Right cardiac atrium (tissue), 5 donors: ENCODE data around the gene BOC. TPM values are rescaled to one million over a fixed set of nuclear protein-coding genes. Genes with fewer than 3 reads are reported as not detected.

Source experiments
- ATAC-seq, 2 donors: fragments of 200-7000 bp; cut with Tn5 transposase; one replicate each; pipeline versions ENCODE4 v1.8.0 to v1.9.1; 2020; ENCODE audit warnings: moderate library complexity in 2 of 2, mild to moderate bottlenecking in 1 of 2
- DNase-seq, 3 donors: peaks; one replicate each; pipeline ENCODE4 v3.0.0-alpha.2; 2020
- H3K27ac ChIP-seq: one replicate; pipeline ENCODE4 v1.5.1; 2013; ENCODE audit warnings: mild to moderate bottlenecking, low read length, control low read depth, moderate library complexity
- H3K27me3 ChIP-seq: one replicate; pipeline ENCODE4 v1.6.1; 2013; ENCODE audit not compliant: control insufficient read depth, insufficient read depth
- H3K4me1 ChIP-seq: one replicate; pipeline ENCODE4 v1.6.1; 2013; ENCODE audit warnings: low read length; ENCODE audit not compliant: control insufficient read depth, insufficient read depth
- H3K4me3 ChIP-seq: one replicate; pipeline ENCODE4 v1.5.1; 2013; ENCODE audit warnings: low read length, control low read depth
- H3K9me3 ChIP-seq: one replicate; pipeline ENCODE4 v1.6.1; 2013; ENCODE audit warnings: low read length; ENCODE audit not compliant: control insufficient read depth
- WGBS: extraction: QIAGEN DNeasy Blood & Tissue Kit; methylation state at CpG from one replicate; pipeline ENCODE4 v1.1.7; 2013; 5-methylcytosine and 5-hydroxymethylcytosine counted together
- intact Hi-C, 4 donors: fragments of 100-400 bp; cut with DNase I; formaldehyde crosslinking; loops; one replicate each; pipeline versions ENCODE4 v1.11.0 to v1.14.0; 2022 to 2023
- polyA plus RNA-seq: library from polyadenylated mRNA; stranded (reverse); fragments of 200-250 nt; gene quantifications from one replicate; pipeline ENCODE4 v1.2.3, GENCODE V29; 2013
- total RNA-seq, 4 donors: library from RNA; stranded (reverse); fragmentation: NEBNext Ultra II Directional; extraction: Animal tissue kit (Norgen Biotek cat#: 25700); gene quantifications; one replicate each; pipeline ENCODE4 v1.2.1, GENCODE V29; 2021
- donor health status: healthy with polysubstance abuse.
- donor health status: DM: no; HTN: yes; CAD: no.
- donor health status: DM: no; HTN: no; CAD: no.
- donor health status: DM: no; HTN: yes; CAD: no; lungs with severe emphysema.
- donor health status: DM: yes; HTN: yes; CAD: no.

The BOC gene
- total and polyA plus RNA-seq, 5 donors: 5.2 to 45.3 (median 13.6) TPM

DNA sequence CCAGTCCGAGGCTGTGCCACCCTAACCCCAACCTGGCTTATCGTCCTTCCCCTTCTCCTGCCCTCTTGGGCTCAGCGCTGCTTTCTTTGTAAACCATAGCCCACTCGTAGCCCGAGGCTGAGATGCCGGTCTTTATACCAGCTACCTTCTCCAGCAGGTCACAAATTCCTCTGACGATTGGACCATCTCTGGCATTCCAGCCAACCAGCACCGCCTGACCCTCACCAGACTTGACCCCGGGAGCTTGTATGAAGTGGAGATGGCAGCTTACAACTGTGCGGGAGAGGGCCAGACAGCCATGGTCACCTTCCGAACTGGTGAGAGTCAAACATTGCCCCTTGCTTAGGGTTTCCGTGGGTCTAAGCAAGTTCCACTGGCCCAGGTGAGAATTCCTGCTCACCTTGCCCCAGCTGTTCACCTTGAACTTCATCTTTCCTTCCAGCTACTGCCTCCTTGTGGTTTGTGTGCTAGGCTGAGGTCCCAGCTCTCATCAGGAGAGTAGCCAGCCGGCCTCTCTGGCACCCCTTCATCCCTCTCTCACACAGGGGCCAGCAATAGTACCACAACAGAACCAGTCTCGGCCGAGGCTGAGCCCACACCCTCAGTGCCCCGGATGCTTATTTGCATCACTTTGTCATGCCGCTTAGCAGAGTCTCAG is 66.7 kb downstream of the BOC start:
- Histone ChIP-seq H3K27me3 (no peaks in the 10 kb centered on the region), H3K4me1 (peaks cover 4% of the 10 kb centered on the region), H3K27ac (no peak overlapping the region), H3K9me3 (no peaks in the 10 kb centered on the region), H3K4me3 (no peak overlapping the region)
- ATAC-seq (no peak), DNase-seq (no peak)
- WGBS: 89% methylated on average over 17 of the region's 17 CpGs
- intact Hi-C loops: no loop called here

GRCh38 chr3:113278599-113278955 is 67.2 kb downstream of the BOC start:
- no peak overlapping the region for H3K27ac ChIP-seq
- peaks cover 4% of the 10 kb centered on the region for H3K4me1 ChIP-seq
- intact Hi-C loops: no loop called here
- 91% methylated on average over 11 of the region's 11 CpGs for WGBS
- no peaks in the 10 kb centered on the region for H3K9me3 ChIP-seq
- H3K4me3 ChIP-seq: no peak overlapping the region
- no peaks in the 10 kb centered on the region for H3K27me3 ChIP-seq
- no peak for DNase-seq
- no peak for ATAC-seq

- H3K4me1 ChIP-seq: peaks cover 4% of the 10 kb centered on the region
- no peak for DNase-seq
- H3K27ac ChIP-seq: no peak overlapping the region
- intact Hi-C loops: loop anchor here in 1 of 4 donors (10.0 kb wide), 1 partner anchor 225 kb away; no protein-coding TSS in a partner anchor
- ATAC-seq: no peak
- H3K4me3 ChIP-seq: no peak overlapping the region
- no peaks in the 10 kb centered on the region for H3K9me3 ChIP-seq
- H3K27me3 ChIP-seq: no peaks in the 10 kb centered on the region
- 95% methylated on average over 17 of the region's 17 CpGs for WGBS
These were observed 68.3 kb downstream of the BOC start for GRCh38 chr3:113279686-113280085.

DNA sequence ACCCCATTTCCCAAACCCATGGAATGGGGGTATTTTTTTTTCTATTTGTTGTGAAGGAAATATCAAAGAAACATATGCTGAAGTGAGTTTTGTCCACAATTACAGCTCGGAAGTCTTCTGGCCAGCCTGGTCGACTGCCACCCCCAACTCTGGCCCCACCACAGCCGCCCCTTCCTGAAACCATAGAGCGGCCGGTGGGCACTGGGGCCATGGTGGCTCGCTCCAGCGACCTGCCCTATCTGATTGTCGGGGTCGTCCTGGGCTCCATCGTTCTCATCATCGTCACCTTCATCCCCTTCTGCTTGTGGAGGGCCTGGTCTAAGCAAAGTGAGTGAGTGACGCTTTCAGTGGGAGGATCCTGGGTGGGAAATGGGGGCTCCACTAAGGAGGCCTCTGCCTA is 71.9 kb downstream of the BOC start:
- DNase-seq (no peak), ATAC-seq (no peak)
- WGBS: 92% methylated on average over 12 of the region's 12 CpGs
- no peak overlapping the region for H3K4me3 ChIP-seq
- intact Hi-C loops: loop anchor here in 1 of 4 donors (10.0 kb wide), 1 partner anchor 229 kb away; no protein-coding TSS in a partner anchor
- no peaks in the 10 kb centered on the region for H3K9me3 ChIP-seq
- H3K27me3 ChIP-seq: no peaks in the 10 kb centered on the region
- H3K27ac ChIP-seq: no peak overlapping the region
- H3K4me1 ChIP-seq: no peaks in the 10 kb centered on the region

- Histone ChIP-seq H3K4me1 (no peaks in the 10 kb centered on the region), H3K27me3 (no peaks in the 10 kb centered on the region), H3K9me3 (no peaks in the 10 kb centered on the region), H3K27ac (no peak overlapping the region), H3K4me3 (no peak overlapping the region)
- ATAC-seq (no peak), DNase-seq (peak in 1 of 3 donors; percentile 45)
- WGBS: 93% methylated on average over 12 of the region's 12 CpGs
- intact Hi-C loops: loop anchor here (5.0 to 10.0 kb wide), 5 partner anchors 72 to 232 kb away; partner anchors contain the start of gene BOC (in 1 of the 4)
These were observed 73.2 kb downstream of the BOC start for GRCh38 chr3:113284453-113285050.

GRCh38 chr3:113285226-113285625 is 73.9 kb downstream of the BOC start:
- Histone ChIP-seq H3K4me1 (no peaks in the 10 kb centered on the region), H3K4me3 (no peak overlapping the region), H3K27ac (no peak overlapping the region), H3K27me3 (no peaks in the 10 kb centered on the region), H3K9me3 (no peaks in the 10 kb centered on the region)
- WGBS: 81% methylated on average over 8 of the region's 8 CpGs
- DNase-seq (no peak), ATAC-seq (no peak)
- intact Hi-C loops: loop anchor here (5.0 to 10.0 kb wide), 5 partner anchors 73 to 233 kb away; partner anchors contain the start of gene BOC (in 1 of the 4)

GRCh38 chr3:113285741-113286140 is 74.4 kb downstream of the BOC start:
- ATAC-seq (no peak), DNase-seq (no peak)
- no peak overlapping the region for H3K4me3 ChIP-seq
- H3K9me3 ChIP-seq: no peaks in the 10 kb centered on the region
- no peaks in the 10 kb centered on the region for H3K4me1 ChIP-seq
- 78% methylated on average over 3 of the region's 3 CpGs for WGBS
- no peaks in the 10 kb centered on the region for H3K27me3 ChIP-seq
- intact Hi-C loops: loop anchor here (2.0 to 10.0 kb wide), 6 partner anchors 73 to 233 kb away; partner anchors contain the start of gene BOC (in 1 of the 4)
- H3K27ac ChIP-seq: no peak overlapping the region

DNA sequence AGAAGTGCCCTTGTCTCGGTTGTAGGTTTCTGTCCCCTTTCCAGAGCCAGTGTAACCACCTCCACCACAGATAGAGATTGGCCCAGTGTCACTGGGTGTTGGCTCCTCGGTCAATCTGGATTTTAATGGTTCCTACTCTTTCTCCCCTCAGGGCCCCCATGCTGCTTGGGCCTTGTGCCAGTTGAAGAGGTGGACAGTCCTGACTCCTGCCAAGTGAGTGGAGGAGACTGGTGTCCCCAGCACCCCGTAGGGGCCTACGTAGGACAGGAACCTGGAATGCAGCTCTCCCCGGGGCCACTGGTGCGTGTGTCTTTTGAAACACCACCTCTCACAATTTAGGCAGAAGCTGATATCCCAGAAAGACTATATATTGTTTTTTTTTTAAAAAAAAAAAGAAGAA is 75.2 kb downstream of the BOC start:
- 72% methylated on average over 6 of the region's 6 CpGs for WGBS
- Histone ChIP-seq H3K27ac (no peak overlapping the region), H3K4me1 (no peaks in the 10 kb centered on the region), H3K4me3 (no peak overlapping the region), H3K27me3 (no peaks in the 10 kb centered on the region), H3K9me3 (no peaks in the 10 kb centered on the region)
- DNase-seq: peak in 1 of 3 donors; percentile 54
- no peak for ATAC-seq
- intact Hi-C loops: loop anchor here (2.0 to 10.0 kb wide), 6 partner anchors 74 to 234 kb away; partner anchors contain the start of gene BOC (in 1 of the 4)

DNA sequence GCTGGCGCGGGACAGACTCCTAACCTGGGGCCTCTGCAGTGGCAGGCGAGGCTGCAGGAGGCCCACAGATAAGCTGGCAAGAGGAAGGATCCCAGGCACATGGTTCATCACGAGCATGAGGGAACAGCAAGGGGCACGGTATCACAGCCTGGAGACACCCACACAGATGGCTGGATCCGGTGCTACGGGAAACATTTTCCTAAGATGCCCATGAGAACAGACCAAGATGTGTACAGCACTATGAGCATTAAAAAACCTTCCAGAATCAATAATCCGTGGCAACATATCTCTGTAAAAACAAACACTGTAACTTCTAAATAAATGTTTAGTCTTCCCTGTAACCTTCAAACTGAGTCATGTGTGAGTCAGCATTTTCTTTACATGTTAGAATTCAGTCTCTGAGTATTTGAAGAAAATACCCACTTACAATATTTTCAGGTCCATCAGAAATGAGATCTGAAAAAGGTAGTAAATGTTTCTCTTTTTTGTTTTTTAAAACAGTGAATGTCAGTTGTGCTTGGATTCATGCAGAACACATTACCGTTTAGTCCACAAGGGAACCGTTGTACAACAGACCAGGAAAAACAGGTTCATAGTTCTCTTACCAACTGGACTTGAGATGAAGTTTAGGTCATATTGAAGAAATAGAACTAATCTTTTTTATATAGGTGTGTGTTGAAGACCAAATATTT is 75.9 kb downstream of the BOC start:
- Histone ChIP-seq H3K27ac (no peak overlapping the region), H3K4me1 (no peaks in the 10 kb centered on the region), H3K9me3 (no peaks in the 10 kb centered on the region), H3K27me3 (no peaks in the 10 kb centered on the region), H3K4me3 (no peak overlapping the region)
- peak in 1 of 2 donors; percentile 23 for ATAC-seq
- intact Hi-C loops: loop anchor here (2.0 to 10.0 kb wide), 6 partner anchors 75 to 235 kb away; partner anchors contain the start of gene BOC (in 1 of the 4)
- DNase-seq: peak in 1 of 3 donors; percentile 48
- 62% methylated on average over 10 of the region's 10 CpGs for WGBS

DNA sequence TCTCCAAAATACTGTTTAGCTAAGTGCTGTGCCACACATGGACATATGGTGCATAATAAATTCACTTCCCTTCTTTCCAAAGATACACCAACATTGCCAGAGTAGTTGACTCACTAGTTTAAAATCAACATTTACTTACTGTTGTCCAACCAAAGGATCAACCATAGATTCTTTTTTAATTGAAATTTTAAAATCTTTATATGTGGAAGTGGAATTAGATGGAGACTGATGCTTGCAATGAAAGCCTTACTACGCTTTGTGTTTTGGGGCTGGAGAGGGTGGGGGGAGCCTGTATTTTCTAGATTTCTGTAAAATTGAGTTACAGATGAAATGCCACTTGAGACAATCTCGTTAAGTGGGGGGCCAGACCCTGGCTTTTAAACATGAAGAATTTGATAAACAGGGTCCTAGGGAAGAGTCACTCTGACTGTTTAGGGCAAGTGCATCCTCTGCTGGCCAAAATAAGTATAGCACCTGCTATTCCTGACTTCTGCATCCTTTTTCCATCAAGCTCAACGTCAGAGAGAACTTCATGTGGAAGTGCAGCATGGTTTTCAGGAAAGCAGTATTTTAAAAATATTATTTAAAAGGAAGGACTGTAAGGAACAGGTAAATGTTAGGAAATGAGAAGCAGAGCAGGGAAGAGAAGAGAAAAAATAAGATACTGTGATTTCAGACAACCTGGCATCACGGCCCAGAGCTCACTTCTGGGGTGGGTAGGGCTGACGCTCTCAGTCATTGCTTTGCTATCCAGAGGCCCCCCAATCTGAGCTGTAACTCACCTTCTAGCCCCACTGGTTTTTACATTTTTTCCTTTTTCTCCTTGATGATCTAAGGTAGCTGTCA is 76.7 kb downstream of the BOC start:
- Histone ChIP-seq H3K27me3 (no peaks in the 10 kb centered on the region), H3K27ac (no peak overlapping the region), H3K4me3 (no peak overlapping the region), H3K4me1 (no peaks in the 10 kb centered on the region), H3K9me3 (no peaks in the 10 kb centered on the region)
- intact Hi-C loops: loop anchor here (2.0 to 10.0 kb wide), 8 partner anchors 76 to 237 kb away; partner anchors contain the start of gene BOC (in 1 of the 4)
- 54% methylated on average over 5 of the region's 5 CpGs for WGBS
- no peak for DNase-seq
- ATAC-seq: peak; percentile 42 to 47
